GM12878 (cell line): ENCODE measurements around the gene NFKBIA. TPM values are rescaled to one million over a fixed set of nuclear protein-coding genes. Genes with fewer than 3 reads are reported as not detected.
"Not testable (repeated sequence)": the region's sequence is repeated elsewhere in the genome, so short reads cannot be mapped to it uniquely, and the experiment has no call there.

Experiments
- ATAC-seq: fragments of 200-7000 bp; cut with Tn5 transposase; 3 replicates; pipeline ENCODE4 v1.9.1; 2020; ENCODE audit warnings: mild to moderate bottlenecking, moderate library complexity
- BruUV-seq: library from RNA; stranded (reverse); fragments of 400-500 nt; replicated peaks from 2 replicates; lab custom pipeline; 2021; lab: Mats Ljungman, UMichigan
- CTCF ChIA-PET: fragments of 300-600 bp; sonication (Branson Sonifier 250); formaldehyde crosslinking; extraction: SDS; loops from one replicate; lab custom pipeline; 2021; ENCODE audit warnings: inconsistent platforms; lab: Yijun Ruan, JAX
- POLR2A ChIA-PET: fragments of 350-600 bp; formaldehyde crosslinking; extraction: SDS; loops from one replicate; lab custom pipeline; 2021; ENCODE audit warnings: inconsistent platforms; lab: Charles Lee
- RAD21 ChIA-PET: fragments of 300-600 bp; sonication (Branson Sonifier 250); formaldehyde crosslinking; loops from one replicate; lab custom pipeline; 2023; ENCODE audit warnings: antibody characterized with exemption; ENCODE audit not compliant: unreplicated experiment; lab: Charles Lee
- SMC1A ChIA-PET: fragments of 300-600 bp; sonication (Branson Sonifier 250); formaldehyde crosslinking; loops from one replicate; lab custom pipeline; 2023; ENCODE audit not compliant: unreplicated experiment, uncharacterized antibody; lab: Charles Lee
- DNase-seq: peaks from one replicate; pipeline ENCODE4 v3.0.0-alpha.2; 2011; ENCODE audit warnings: low read depth, low spot score
- FAIRE-seq: peaks from 3 replicates; lab custom pipeline; 2011; peaks lifted over from hg19 to GRCh38; lab: Jason Lieb, UNC
- H2AFZ ChIP-seq: 2 replicates; pipeline ENCODE4 v1.6.0; 2011; ENCODE audit warnings: low read depth, low read length, control low read depth; ENCODE audit not compliant: control insufficient read depth
- H3K27ac ChIP-seq: 2 replicates; pipeline ENCODE4 v1.5.1; 2011; ENCODE audit warnings: control low read depth; ENCODE audit not compliant: control insufficient read depth, insufficient read depth
- H3K27me3 ChIP-seq, 2 experiments: replicated peaks in 1 of 2; 2 replicates each; pipeline versions ENCODE4 v1.6.0 to v1.6.1; 2011; ENCODE audit warnings: low read length in 1 of 2; ENCODE audit not compliant: control insufficient read depth in 2 of 2, insufficient read depth in 2 of 2
- H3K36me3 ChIP-seq, 2 experiments: 2 replicates each; pipeline ENCODE4 v1.5.1; 2011; ENCODE audit warnings: low read length in 1 of 2; ENCODE audit not compliant: control insufficient read depth in 2 of 2, insufficient read depth in 2 of 2
- H3K4me1 ChIP-seq: 2 replicates; pipeline ENCODE4 v1.6.1; 2011; ENCODE audit warnings: mild to moderate bottlenecking, low read length, moderate library complexity, mixed read lengths; ENCODE audit not compliant: control insufficient read depth, insufficient read depth
- H3K4me2 ChIP-seq: 2 replicates; pipeline ENCODE4 v1.6.0; 2011; ENCODE audit warnings: control low read depth; ENCODE audit not compliant: control insufficient read depth, insufficient read depth
- H3K4me3 ChIP-seq: fragments of 200-600 bp; sonication (generic); 2 replicates; pipeline ENCODE4 v1.5.1; 2016
- H3K79me2 ChIP-seq: 2 replicates; pipeline ENCODE4 v1.6.0; 2011; ENCODE audit warnings: low read length; ENCODE audit not compliant: control insufficient read depth, insufficient read depth
- H3K9ac ChIP-seq: 2 replicates; pipeline ENCODE4 v1.8.0; 2011; ENCODE audit warnings: low read length, control low read depth, mixed read lengths; ENCODE audit not compliant: control insufficient read depth, insufficient read depth
- H3K9me3 ChIP-seq: replicated peaks from 3 replicates; pipeline ENCODE4 v1.5.1; 2011; ENCODE audit warnings: mild to moderate bottlenecking, low read length; ENCODE audit not compliant: control insufficient read depth, insufficient read depth
- H4K20me1 ChIP-seq: 2 replicates; pipeline ENCODE4 v1.6.0; 2011; ENCODE audit not compliant: control insufficient read depth, insufficient read depth
- HDAC6 ChIP-seq: fragments of 200-600 bp; sonication (generic); IDR thresholded peaks from one replicate; pipeline ENCODE4 v1.8.0; 2017; ENCODE audit warnings: antibody characterized with exemption; ENCODE audit not compliant: unreplicated experiment
- RB1 ChIP-seq: fragments of 450-650 bp; formaldehyde crosslinking; IDR thresholded peaks from 2 replicates; pipeline ENCODE4 v1.6.1; 2017; ENCODE audit warnings: mild to moderate bottlenecking, borderline replicate concordance
- ZNF384 ChIP-seq: IDR thresholded peaks from 2 replicates; pipeline ENCODE4 v1.6.1; 2012; ENCODE audit warnings: low read depth, mild to moderate bottlenecking, low read length, improper control_type of control experiment, borderline replicate concordance
- WGBS: methylation state at CpG from one replicate; pipeline ENCODE4 v1.1.6; 2016; ENCODE audit warnings: low lambda C conversion rate; ENCODE audit not compliant: insufficient replicate concordance, insufficient coverage; ENCODE audit errors: missing lambda C conversion rate; 5-methylcytosine and 5-hydroxymethylcytosine counted together
- in situ Hi-C: fragments of 300-500 bp; cut with MboI; formaldehyde crosslinking; loops from 9 replicates; pipeline ENCODE4 v1.14.3; 2018; ENCODE audit warnings: mixed read lengths
- intact Hi-C: fragments of 100-400 bp; cut with micrococcal nuclease; formaldehyde crosslinking; loops from one replicate; pipeline ENCODE4 v1.14.2; 2022; ENCODE audit not compliant: unreplicated experiment
- polyA plus RNA-seq, 11 experiments: library from polyadenylated mRNA; depleted of rRNA in 4 of 11; unstranded in 6 of 11; stranded (reverse) in 5 of 11; fragments of >200 nt; fragmentation: Nextera tagmentation in 4 of 11; fragmentation: Illumina TruSeq in 1 of 11; extraction: Ambion mirVana in 4 of 11; extraction: Trizol in 1 of 11; gene quantifications; 1 replicate in 1 of 11; 2 replicates in 10 of 11; pipeline versions ENCODE4 v1.2.1 to v1.2.3, GENCODE V29; 2011 to 2016; ENCODE audit warnings: inconsistent platforms in 2 of 11, missing spikeins in 2 of 11, low read depth in 1 of 11
- total RNA-seq, 4 experiments: library from RNA; depleted of rRNA in 3 of 4; stranded (reverse); fragments of >200 nt in 3 of 4; fragmentation: Illumina TruSeq in 1 of 4; extraction: Trizol in 1 of 4; gene quantifications; 2 replicates each; pipeline versions ENCODE4 v1.2.1 to v1.2.3, GENCODE V29; 2013 to 2021

The NFKBIA gene
- total and polyA plus RNA-seq, 10 of the 15 experiments (the other 5 are each of a cell fraction or from before 2014, with no cell fraction given) = 123 to 419 (median 267) TPM

GRCh38 chr14:35380794-35381193, 23.8 kb downstream of the NFKBIA start:
- DNase-seq (no peak), FAIRE-seq (no peak), ATAC-seq (no peak)
- CTCF ChIA-PET = interaction anchor here (1.3 kb wide), 1 partner anchor 25 kb away, joined by 4 read pairs; no protein-coding TSS in a partner anchor
- SMC1A ChIA-PET = interaction anchor here (1.1 kb wide), 1 partner anchor 10 kb away, joined by 3 read pairs; no protein-coding TSS in a partner anchor
- BruUV-seq = no TSS peak
- RAD21 ChIA-PET = interaction anchor here (0.9 kb wide), 1 partner anchor 95 kb away, joined by 3 read pairs; no protein-coding TSS in a partner anchor
- no peaks in the 10 kb centered on the region for H3K9me3 ChIP-seq
- H3K36me3 ChIP-seq = no peaks in the 10 kb centered on the region
- POLR2A ChIA-PET = interaction anchor here (0.6 kb wide), 1 partner anchor 76 kb away, joined by 3 read pairs; no protein-coding TSS in a partner anchor
- H3K4me2 ChIP-seq = no peak overlapping the region
- H3K27ac ChIP-seq = no peak overlapping the region
- H3K79me2 ChIP-seq = no peaks in the 10 kb centered on the region
- no peak overlapping the region for H3K9ac ChIP-seq
- 55% methylated on average over 7 of the region's 7 CpGs for WGBS
- H3K4me1 ChIP-seq = peaks cover 2% of the 10 kb centered on the region; the same call in 1 of the 2 replicates
- H4K20me1 ChIP-seq = no peaks in the 10 kb centered on the region
- TF ChIP-seq ZNF384 (no peak), RB1 (no peak), HDAC6 (no peak)
- TF ChIP-seq, all 136 proteins: peak for 0
- intact Hi-C loops = no loop called here
- in situ Hi-C loops = no loop called here
- Histone ChIP-seq H2AFZ (no peak overlapping the region), H3K4me3 (no peak overlapping the region), H3K27me3 (no peaks in the 10 kb centered on the region)

- H4K20me1 ChIP-seq, ATAC-seq, H3K27ac ChIP-seq, H3K9ac ChIP-seq, in situ Hi-C loops, DNase-seq, H3K4me1 ChIP-seq, H3K9me3 ChIP-seq, H3K36me3 ChIP-seq, intact Hi-C loops, H3K27me3 ChIP-seq, H3K4me2 ChIP-seq, BruUV-seq, H2AFZ ChIP-seq, FAIRE-seq, H3K4me3 ChIP-seq, H3K79me2 ChIP-seq: not testable (repeated sequence)
- POLR2A ChIA-PET = interaction anchor here (0.7 kb wide), 1 partner anchor 149 kb away, joined by 3 read pairs; no protein-coding TSS in a partner anchor
- RAD21 ChIA-PET = interaction anchor here (0.6 kb wide), 1 partner anchor 29 kb away, joined by 3 read pairs; no protein-coding TSS in a partner anchor
- CTCF ChIA-PET = interaction anchor here (1.3 kb wide), 1 partner anchor 28 kb away, joined by 3 read pairs; no protein-coding TSS in a partner anchor
- SMC1A ChIA-PET = interaction anchor here (1.1 kb wide), 1 partner anchor 60 kb away, joined by 3 read pairs; no protein-coding TSS in a partner anchor
- WGBS = 63% methylated on average over 9 of the region's 9 CpGs
These were observed 25.2 kb downstream of the NFKBIA start for GRCh38 chr14:35379234-35379933.
